ENCODE measurements around the gene PPP6R3.
"Not testable (repeated sequence)": the region's sequence is repeated elsewhere in the genome, so short reads cannot be mapped to it uniquely, and the experiment has no call there.

PPP6R3 gene

DNA sequence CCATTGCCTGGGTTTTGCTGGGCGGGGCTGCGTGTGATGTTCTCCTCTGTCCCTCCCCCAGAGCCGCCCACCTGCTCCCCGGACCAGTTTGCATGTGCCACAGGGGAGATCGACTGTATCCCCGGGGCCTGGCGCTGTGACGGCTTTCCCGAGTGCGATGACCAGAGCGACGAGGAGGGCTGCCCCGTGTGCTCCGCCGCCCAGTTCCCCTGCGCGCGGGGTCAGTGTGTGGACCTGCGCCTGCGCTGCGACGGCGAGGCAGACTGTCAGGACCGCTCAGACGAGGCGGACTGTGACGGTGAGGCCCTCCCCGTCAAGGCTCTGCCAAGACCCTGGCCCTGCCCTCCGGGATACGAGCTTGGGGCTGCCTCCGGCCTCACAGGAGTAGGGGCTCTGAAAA is 27.0 kb upstream of the PPP6R3 start:
- in situ Hi-C loops (cut with MboI; ENCODE audit: low sequenced_read_pairs, unreplicated experiment) = no loop called here
- TF ChIP-seq, protein P1, sequence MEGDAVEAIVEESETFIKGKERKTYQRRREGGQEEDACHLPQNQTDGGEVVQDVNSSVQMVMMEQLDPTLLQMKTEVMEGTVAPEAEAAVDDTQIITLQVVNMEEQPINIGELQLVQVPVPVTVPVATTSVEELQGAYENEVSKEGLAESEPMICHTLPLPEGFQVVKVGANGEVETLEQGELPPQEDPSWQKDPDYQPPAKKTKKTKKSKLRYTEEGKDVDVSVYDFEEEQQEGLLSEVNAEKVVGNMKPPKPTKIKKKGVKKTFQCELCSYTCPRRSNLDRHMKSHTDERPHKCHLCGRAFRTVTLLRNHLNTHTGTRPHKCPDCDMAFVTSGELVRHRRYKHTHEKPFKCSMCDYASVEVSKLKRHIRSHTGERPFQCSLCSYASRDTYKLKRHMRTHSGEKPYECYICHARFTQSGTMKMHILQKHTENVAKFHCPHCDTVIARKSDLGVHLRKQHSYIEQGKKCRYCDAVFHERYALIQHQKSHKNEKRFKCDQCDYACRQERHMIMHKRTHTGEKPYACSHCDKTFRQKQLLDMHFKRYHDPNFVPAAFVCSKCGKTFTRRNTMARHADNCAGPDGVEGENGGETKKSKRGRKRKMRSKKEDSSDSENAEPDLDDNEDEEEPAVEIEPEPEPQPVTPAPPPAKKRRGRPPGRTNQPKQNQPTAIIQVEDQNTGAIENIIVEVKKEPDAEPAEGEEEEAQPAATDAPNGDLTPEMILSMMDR (IDR thresholded peaks at IDR 0.05; ENCODE audit: borderline replicate concordance, control extremely low read depth, extremely low read depth, insufficient read depth, missing control alignments) = no peak
- no peak for DNase-seq (ENCODE audit: low spot score)

DNA sequence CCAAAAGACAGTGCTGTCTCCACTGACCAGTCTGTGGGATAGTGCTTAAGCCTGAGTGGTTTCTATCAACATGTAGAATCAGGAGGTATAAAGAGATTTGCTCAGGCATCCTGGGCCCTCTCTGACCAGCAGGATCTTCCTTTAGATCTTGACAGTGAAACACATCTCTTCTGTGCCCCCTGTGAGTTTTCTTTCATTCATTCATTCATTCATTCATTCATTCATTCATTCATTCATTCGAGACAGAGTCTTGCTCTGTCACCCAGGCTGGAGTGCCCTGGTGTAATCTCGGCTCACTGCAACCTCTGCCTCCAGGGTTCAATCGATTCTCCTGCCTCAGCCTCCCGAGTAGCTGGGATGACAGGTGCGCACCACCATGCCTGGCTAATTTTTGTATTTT is 26.4 kb upstream of the PPP6R3 start:
- in situ Hi-C loops (cut with MboI; ENCODE audit: low sequenced_read_pairs, unreplicated experiment); DNase-seq (ENCODE audit: low spot score): not testable (repeated sequence)

DNA sequence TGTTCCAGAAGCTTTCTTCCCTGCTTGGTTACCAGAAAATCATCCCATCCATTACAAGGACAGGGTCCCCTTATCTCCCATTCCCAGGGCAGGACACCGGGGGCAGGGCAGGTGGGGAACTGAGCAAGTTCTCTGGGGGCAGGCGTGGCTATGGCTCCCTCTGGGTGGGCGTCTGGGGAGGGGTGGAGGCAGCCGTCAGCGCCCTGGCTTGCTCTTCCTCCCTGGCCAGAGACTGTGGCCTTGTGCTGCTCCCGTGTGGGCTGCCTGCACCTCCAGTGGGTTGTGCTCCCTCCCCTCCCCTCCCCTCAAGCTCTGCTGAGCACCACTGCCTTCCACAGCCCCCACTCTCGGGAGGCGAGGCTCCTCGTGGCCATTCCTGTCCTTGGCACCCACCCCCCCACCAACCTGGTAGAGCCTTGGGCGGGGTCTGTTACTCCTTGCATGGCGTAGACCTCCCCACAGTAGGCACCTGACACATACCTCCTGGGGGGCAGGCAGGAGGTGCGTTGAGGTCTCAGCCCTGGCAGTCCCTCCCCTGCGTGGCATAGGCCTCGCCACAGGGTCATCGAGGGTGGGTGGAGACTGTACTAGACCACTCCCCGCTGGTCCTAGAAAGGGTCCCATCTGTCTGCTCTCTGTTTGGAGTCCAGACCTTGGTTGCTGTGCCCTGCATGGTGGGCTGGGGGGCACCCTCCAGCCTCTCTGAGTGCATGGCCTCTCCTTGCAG is 24.2 kb upstream of the PPP6R3 start:
- TF ChIP-seq, protein P1 (IDR thresholded peaks at IDR 0.05; ENCODE audit: borderline replicate concordance, control extremely low read depth, extremely low read depth, insufficient read depth, missing control alignments) = no peak
- DNase-seq (ENCODE audit: low spot score) = no peak
- in situ Hi-C loops (cut with MboI; ENCODE audit: low sequenced_read_pairs, unreplicated experiment) = no loop called here

DNA sequence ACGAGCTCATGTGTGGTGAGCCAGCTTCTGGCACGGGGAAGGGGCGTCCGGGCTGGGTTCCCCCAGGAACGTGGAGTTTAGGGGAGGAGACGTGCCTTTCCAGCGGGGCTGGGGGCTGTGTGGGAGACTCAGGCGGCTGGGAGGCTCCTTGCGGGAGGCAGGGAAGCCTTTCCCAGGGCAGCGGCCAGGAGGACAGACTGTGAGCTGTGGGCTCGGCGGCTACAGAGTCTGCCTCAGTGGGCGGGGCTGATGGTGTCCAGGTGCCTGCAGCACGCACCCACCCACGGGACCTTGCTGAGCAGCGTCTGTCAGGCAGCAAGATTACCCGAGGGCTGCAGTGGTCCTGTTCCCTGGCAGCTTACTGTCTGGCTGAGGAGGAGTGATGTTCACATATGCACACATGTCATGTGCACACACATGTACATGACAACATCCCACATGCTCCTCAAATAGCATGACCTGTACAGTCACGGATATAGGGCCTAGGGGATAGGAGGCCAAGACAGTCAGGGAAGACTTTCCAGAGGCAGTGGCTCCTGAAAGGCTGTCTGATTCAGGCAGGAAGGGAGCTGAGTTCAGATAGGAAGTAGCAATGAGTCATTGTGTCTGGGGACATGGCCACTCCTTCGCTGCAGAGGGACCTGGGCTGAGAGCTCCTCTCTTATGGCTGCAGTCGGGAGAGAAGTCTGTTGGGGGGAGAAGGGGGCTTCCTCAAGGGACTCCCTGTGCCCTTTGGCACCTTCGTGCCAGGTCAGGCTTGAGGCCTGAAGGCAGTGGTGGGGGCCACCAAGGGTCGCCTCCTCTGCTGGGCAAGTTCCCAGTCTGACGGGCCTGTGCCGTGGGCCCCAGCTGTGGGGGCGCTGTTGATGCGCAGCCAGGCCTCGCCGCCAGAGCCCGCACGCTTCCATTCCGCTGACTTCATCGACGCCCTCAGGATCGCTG is 23.3 kb upstream of the PPP6R3 start:
- TF ChIP-seq, protein P1 (IDR thresholded peaks at IDR 0.05; ENCODE audit: borderline replicate concordance, control extremely low read depth, extremely low read depth, insufficient read depth, missing control alignments) = no peak
- no peak for DNase-seq (ENCODE audit: low spot score)
- in situ Hi-C loops (cut with MboI; ENCODE audit: low sequenced_read_pairs, unreplicated experiment) = no loop called here

DNA sequence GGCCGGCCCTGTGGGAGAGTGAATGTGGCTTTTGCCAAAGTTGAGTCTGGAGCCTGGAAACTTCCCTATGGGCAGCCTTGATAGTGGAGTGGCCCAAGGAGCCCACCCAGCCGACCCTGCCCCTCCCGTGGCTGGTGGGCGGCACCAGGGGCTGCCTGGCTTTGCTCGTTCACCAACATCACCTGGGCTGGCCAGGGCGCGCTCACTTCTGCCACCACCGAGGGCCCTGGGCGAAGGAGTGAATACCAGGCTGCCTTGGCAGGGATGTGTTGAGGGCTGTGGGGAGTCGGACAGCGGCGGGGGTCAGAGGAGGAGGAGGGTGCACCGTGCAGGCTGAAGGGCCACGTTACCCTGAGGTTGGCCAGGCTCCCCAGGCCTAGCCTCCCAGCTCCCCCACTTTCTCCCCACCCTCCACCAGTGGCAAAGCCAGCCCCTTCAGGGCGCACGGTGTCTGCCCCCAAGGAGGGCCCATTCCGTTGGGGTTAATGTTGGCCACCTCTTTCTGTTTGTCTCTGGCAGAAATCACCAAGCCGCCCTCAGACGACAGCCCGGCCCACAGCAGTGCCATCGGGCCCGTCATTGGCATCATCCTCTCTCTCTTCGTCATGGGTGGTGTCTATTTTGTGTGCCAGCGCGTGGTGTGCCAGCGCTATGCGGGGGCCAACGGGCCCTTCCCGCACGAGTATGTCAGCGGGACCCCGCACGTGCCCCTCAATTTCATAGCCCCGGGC is 22.5 kb upstream of the PPP6R3 start:
- TF ChIP-seq, protein P1 (IDR thresholded peaks at IDR 0.05; ENCODE audit: borderline replicate concordance, control extremely low read depth, extremely low read depth, insufficient read depth, missing control alignments) = no peak
- in situ Hi-C loops (cut with MboI; ENCODE audit: low sequenced_read_pairs, unreplicated experiment) = no loop called here
- DNase-seq (ENCODE audit: low spot score) = no peak

DNA sequence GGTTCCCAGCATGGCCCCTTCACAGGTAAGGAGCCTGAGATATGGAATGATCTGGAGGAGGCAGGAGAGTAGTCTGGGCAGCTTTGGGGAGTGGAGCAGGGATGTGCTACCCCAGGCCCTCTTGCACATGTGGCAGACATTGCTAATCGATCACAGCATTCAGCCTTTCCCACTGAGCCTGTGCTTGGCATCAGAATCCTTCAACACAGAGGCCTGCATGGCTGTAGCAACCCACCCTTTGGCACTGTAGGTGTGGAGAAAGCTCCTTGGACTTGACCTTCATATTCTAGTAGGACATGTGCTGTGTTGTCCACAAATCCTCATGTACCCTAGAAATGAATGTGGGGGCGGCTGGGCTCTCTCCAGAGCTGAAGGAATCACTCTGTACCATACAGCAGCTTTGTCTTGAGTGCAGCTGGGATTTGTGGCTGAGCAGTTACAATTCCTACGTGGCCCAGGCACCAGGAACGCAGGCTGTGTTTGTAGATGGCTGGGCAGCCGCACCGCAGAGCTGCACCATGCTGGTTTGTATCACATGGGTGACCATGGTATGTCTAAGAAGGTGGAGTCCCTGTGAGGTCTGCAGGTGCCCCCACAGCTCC is 21.8 kb upstream of the PPP6R3 start:
- DNase-seq (ENCODE audit: low spot score) = no peak
- TF ChIP-seq, protein P1 (IDR thresholded peaks at IDR 0.05; ENCODE audit: borderline replicate concordance, control extremely low read depth, extremely low read depth, insufficient read depth, missing control alignments) = no peak
- in situ Hi-C loops (cut with MboI; ENCODE audit: low sequenced_read_pairs, unreplicated experiment) = no loop called here
